RPMI8226 (cell line): ENCODE measurements around the gene NLRC5.
A peak's percentile ranks its signal among the peaks of the same experiment; 100 is the strongest.

Experiments used
- DNase-seq: peaks from one replicate; pipeline ENCODE4 v3.0.0-alpha.2; 2015

NLRC5 gene

DNA sequence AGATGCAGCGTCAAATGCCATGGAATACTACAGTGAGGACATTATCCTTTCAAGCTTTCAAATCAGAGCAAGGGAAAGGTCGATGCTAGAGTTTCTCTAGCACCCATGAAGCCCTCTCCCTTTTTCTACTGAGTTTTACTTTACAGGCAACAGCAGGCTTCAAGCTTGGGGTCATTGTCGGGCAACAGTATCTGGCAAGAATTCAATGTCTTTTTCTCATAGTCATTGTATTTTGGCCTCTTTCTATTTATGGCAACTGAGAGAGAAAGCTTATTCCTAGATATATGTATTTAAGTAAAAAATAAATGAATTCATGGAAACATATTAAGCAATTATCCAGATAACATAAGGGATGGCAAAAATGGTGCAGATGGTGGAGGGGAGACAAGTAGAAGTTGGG lies 28.0 kb upstream of the NLRC5 start:
- peak; percentile 53 for DNase-seq

DNA sequence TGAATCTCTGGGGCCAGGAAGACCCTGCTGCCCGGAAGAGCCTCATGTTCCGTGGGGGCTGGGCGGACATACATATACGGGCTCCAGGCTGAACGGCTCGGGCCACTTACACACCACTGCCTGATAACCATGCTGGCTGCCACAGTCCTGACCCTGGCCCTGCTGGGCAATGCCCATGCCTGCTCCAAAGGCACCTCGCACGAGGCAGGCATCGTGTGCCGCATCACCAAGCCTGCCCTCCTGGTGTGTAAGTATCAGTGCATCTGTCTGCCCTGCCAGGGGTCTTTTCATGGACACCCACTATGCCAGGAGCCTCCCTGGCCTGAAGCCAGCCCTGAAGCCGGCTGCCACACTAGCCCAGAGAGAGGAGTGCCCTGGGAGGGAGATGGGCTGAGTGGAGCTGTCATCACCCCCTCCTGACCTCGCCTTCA lies 27.5 kb upstream of the NLRC5 start, which contains the start of gene CETP:
TSS of gene CETP (plus strand) at position 100 of the 431 bp plus-strand sequence. CDS start at position 130, 30 bp downstream.
- DNase-seq: no peak

DNA sequence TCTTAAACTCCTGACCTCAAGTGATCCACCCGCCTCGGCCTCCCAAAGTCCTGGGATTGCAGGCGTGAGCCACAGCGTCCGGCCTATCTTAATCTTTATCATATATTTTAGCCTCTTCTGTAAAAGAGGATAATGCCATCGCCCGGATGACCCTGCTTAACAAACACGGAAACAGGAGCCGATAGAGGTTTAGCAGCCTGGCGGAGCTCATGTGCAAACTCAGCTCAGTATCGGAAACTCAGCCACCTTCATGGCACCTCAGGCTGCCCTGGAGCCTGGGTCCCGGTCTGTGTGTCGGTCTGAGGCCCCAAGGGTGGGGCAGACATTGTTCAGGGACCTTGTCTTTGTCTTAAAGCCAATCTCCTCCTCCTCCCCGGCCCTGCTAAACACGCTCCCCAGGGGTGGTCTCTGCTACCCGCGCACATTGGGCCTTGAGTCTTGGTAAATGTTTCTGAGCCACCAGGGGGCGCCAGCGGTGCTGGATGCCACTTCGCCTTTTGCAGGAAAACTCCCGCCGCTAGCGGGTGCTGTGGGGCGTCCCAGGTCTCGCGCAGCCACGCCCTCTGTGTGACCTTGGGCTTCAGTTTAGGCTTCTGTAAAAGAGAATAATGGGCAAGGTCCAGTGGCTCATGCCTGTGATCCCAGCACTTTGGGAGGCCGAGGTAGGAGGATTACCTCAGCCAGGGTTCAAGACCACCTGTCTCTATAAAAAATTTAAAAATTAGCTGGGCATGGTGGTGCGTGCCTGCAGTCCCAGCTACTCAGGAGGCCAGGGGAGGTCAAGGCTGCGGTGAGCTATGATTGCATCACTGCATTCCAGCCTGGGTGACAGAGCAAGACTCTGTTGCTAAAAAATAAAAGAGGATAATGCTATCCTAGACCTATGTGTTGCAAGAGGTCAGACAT lies 24.9 kb upstream of the NLRC5 start:
- peak; percentile 97 for DNase-seq

GRCh38 chr16:56965149-56966092 lies 23.9 kb upstream of the NLRC5 start:
- no peak for DNase-seq

DNA sequence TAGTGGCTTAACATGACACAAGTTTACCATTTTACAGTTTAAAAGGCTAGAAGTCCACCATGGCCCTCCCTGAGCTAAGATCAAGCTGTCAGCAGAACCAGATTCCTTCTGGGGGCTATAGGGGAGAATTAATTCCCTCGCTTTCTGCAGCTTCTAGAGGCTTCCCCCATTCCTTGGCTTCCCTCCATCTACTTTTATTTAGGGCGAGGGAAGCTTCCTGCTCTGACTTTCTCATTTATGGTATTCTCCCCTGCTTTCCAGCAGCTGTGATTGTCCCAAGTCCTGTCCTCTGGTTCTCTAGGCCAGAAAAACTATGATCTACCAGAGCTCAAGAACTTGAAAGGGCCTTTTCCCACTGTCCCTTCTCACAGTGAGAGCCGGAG lies 23.3 kb upstream of the NLRC5 start:
- DNase-seq: no peak

GRCh38 chr16:56967733-56968132 lies 21.6 kb upstream of the NLRC5 start:
- no peak for DNase-seq

DNA sequence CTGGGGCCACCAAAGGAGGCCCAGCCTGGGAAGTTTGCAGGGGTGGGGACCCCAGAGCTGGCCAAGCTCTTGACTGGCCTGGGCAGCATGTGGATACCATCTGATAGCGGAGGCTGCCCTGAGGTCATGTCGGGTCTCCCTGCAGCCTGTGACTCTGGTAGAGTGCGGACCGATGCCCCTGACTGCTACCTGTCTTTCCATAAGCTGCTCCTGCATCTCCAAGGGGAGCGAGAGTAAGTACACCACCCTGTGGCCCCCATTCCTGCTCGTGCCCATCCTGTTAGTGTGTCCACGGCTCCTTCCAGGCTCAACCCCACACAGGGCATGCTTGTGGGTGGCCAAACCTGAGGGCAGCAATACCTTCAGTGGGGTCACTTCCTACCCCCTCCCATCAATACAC lies 19.6 kb upstream of the NLRC5 start:
- no peak for DNase-seq

GRCh38 chr16:56970934-56971767 lies 18.2 kb upstream of the NLRC5 start:
- peak; percentile 55 for DNase-seq

DNA sequence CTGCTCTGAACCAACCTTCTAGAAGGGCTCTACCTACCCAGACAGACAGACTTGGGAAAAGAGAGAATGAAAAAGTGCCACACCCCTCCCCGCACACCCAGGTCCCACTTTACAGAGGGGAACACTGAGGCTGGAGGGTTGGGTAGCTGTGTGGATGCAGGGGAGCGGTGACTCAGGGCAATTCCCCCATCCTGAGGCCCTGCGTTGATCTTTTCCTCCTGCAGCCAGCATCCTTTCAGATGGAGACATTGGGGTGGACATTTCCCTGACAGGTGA lies 17.7 kb upstream of the NLRC5 start:
- DNase-seq: no peak

DNA sequence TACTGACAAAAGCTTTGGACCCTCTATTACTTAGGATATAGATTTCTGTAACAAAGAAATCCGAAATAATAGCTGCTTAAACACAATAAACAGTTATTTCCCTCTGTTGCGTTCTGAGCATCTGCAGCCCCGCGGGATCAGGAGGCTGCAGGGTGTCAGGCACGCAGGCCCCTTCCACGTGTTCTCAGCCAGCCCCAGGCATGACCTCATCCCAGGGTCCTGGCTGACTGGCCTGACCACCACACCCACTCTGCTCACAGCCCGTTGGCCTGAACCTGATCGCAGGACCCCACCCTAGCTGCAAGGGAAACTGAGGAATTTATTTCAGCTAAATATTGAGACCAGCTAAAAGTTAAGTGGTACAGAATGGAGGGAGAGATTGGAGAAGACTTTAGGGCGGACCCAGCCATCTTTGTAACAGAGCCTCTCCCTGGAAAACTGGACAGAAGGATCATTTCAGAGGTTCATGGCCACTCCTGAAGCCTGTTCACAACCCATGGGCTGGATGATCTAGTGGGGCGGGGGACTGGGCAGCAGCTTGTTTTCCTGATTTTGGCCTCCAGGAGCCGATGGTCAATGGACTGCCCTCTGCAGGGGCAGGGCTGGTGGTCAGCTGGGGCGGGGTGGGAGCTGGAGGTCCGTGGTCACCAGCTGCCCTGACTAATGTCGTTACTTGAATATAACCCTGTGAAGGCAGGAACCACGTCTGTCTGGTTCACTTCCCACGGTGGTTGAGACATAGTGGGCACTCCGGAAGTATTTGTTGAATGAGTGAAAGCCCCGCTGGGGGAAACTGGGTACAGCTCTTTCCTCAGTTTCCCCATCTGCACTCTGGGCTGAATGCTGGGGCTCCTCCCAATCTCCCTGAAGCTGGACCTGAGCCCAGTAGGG lies 16.7 kb upstream of the NLRC5 start:
- no peak for DNase-seq

DNA sequence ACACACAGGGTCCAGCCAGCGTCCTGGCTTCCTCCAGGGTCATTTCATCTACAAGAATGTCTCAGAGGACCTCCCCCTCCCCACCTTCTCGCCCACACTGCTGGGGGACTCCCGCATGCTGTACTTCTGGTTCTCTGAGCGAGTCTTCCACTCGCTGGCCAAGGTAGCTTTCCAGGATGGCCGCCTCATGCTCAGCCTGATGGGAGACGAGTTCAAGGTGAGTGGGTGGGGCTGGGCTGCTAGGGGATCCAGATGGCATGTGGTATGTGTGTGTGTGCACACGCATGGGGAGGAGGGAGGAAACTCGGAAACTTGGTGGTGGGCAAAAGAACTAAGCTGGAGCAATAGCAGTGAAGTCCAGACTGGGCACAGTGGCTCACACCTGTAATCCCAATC lies 16.1 kb upstream of the NLRC5 start:
- DNase-seq: no peak

DNA sequence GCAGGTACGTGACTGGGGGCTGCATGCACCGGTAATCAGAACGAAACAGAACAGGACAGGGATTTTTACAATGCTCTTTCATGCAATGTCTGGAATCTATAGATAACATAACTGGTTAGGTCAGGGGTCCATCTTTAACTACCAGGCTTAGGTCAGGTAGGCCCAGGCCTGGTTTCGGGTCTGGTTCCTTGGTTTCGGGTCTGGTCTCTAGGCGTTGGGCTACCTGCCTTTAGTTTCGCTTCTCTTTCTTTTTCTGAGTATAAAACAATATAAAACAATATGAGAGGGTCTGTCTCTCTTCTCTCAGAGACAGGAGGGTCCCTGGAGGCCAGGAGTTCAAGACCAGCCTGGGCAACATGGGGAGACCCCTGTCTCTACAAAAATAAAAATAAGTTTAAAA lies 15.5 kb upstream of the NLRC5 start:
- DNase-seq: peak; percentile 52

- no peak for DNase-seq
These were observed 14.6 kb upstream of the NLRC5 start for GRCh38 chr16:56974549-56975300.

DNA sequence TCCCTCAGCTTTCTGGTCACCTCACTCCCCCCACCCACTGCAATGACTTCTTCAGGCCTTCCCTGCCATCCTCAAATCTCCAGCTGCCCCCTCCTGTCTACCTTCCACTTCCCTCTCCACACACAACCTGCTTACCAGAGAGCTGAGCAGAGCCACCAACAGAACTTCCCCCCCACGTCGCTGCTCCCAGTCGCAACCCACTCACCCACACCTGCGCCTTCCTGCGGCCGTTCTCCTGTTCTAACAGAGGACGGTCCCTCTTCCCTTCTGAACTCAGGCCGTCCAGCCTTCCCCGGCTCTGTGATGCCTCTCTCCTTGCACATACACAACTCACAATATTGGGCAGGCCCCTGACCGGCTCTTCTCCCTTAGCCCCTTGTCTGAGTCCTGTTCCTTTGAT lies 13.6 kb upstream of the NLRC5 start:
- DNase-seq: no peak

DNA sequence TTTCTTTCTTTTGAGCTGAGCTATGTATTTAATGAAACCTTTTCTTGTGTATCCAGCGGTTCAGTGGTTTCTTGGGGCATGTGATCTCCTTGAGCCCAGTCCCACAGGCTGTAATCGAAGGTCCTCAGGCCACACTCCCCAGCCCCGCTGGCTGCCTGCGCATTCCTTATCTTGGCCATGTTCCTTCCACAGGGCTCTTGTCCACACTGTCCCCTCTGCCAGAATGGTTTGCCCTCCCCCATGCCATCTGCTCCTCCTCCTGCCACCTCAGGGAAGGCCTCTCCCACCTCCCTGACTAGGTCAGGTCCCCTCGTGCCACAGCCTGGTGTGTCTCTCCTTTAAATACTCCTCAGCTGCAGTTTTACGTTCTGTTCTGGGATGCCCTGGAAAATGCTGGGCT lies 12.1 kb upstream of the NLRC5 start:
- no peak for DNase-seq

DNA sequence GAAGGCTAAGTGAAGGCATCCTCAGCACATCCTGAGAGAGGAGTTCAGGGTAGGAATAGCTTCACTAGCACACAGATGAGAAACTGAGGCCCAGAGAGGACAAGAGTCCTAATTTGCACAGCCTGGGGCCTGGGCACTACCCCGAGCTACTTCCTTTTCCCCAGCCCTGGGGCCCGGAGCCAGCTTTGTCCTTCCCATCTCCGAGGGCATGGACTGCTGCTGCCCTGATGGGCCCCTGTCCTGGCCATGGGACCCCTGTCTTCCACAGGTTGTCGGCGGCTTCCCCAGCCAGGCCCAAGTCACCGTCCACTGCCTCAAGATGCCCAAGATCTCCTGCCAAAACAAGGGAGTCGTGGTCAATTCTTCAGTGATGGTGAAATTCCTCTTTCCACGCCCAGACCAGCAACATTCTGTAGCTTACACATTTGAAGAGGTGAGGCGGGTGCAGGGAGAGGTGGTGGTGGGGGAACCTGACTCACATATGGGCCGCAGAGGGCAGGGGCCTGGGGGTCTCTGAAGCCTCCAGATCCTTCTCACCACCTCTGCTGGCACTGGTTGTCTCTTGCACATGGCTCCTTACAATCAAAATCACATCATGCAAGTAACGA lies 11.4 kb upstream of the NLRC5 start:
- DNase-seq: no peak

GRCh38 chr16:56980201-56980535 lies 9.2 kb upstream of the NLRC5 start:
- no peak for DNase-seq

DNA sequence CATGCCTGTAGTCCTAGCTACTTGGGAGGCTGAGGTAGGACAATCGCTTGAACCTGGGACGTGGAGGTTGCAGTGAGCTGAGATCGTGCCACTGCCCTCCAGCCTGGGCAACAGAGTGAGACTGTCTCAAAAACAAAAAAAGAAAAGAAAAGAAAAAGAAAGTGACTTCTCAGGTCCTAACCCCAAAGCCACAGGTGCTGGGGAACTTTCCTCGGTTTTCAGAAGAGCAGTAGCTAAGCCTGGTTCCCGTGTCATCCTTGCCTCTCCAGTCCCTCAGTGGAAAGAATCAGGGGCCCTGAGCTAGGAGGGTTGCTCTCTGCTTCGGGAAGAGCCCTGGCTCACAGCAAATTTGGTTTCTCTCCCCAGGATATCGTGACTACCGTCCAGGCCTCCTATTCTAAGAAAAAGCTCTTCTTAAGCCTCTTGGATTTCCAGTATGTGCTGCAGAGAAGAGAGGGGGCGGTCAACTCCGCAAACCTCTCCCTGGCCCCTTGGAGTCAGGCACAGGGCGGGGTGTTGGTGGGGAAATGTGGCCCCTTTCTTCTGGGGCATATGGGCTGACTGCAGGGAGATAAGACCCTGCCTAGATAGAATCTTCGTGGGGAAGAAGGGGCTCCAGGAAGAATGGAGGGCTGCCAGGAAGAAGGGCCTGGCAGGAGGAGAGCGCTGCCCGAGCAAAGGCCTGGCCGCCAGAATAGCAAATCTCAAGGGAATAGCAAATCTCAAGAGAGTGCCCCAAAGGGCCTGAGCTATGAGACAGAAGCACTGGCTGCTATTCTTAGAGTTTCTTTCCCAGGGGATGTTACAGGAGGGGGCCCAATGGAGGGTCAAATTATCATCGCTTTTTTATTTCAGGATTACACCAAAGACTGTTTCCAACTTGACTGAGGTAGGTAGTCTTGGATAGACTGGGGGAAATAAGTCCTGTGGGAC lies 8.3 kb upstream of the NLRC5 start:
- no peak for DNase-seq

GRCh38 chr16:56981729-56982271 lies 7.6 kb upstream of the NLRC5 start:
- no peak for DNase-seq
